Measurements from ENCODE around the gene NISCH.

NISCH gene

DNA sequence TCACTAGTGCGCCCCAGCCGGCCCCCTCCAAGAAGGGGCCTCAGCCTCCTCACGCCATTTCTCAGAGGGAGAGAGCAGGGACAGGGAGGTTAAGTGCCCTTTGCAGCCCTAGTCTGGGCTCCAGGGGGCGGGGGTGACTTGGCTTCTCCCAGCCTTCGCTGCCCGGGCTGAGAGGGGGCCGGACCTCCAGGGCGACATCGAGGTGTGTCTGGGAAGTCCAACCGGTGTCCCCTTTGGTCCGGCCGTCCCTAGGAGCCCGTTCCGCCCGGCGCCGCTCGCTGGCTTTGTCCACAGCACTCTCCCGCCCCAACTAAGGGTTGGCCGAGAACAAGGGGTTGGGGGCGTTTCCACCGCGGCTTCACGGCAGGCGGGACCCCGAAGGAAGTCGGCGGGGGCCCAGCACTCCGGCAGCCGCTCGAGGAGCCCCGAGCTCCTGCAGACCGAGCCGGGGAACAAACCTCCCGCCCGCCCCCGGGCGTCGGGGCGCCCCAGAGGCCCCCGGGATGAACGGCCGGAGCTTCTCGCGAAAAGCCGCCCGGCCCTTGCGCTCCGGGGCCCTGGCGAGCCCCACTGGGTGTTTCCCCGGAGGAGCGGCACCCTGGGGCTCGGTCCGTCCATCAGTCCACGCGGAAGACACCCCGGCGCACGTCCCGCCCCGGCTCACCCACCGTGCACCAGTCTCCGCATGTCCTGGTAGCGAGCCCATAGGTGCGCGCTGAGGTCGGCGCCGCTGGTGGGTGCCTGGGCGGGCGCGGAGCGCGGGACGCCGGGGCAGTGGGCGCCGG lies 77.6 kb downstream of the NISCH start:
- peak overlapping the region; percentile 75 for H3K9ac ChIP-seq (ENCODE audit: low read length)
- H4K91ac ChIP-seq (ENCODE audit: low read length) = peak overlapping the region; percentile 58
- no peak overlapping the region for H2BK5ac ChIP-seq (ENCODE audit: low read depth, low read length, poor library complexity, severe bottlenecking)
- H3K23ac ChIP-seq (ENCODE audit: low read length in 2 of 2) = peak overlapping the region in 1 of 2 experiments; percentile 66
- no peak overlapping the region for H3K27ac ChIP-seq (ENCODE audit: low read length, poor library complexity, severe bottlenecking)
- H3K4ac ChIP-seq (ENCODE audit: low read depth in 1 of 2, low read length in 2 of 2) = peak overlapping the region; percentile 37 to 45
- DNase-seq = peak; percentile 37
- H3K4me1 ChIP-seq (ENCODE audit: control insufficient read depth, insufficient read depth, low read depth, low read length) = peaks cover 40% of the 10 kb centered on the region
- H3K18ac ChIP-seq (ENCODE audit: low read depth in 1 of 2, low read length in 2 of 2) = peak overlapping the region; percentile 35 to 88
- H2AFZ ChIP-seq (ENCODE audit: low read depth, low read length) = peak overlapping the region; percentile 78
- peak overlapping the region in 1 of 2 experiments; percentile 44 for H3K14ac ChIP-seq (ENCODE audit: low read length in 2 of 2)
- H2BK120ac ChIP-seq (ENCODE audit: low read depth, low read length) = peak overlapping the region; percentile 40
- no peak overlapping the region for H4K8ac ChIP-seq (ENCODE audit: low read length)
- H3K79me1 ChIP-seq (replicated peaks; ENCODE audit: low read length, poor library complexity, severe bottlenecking) = peaks cover 15% of the 10 kb centered on the region
- WGBS = 1% methylated on average over 56 of the region's 78 CpGs
- no peak overlapping the region for H2AK5ac ChIP-seq (ENCODE audit: low read length, severe bottlenecking)
- H3K27me3 ChIP-seq (ENCODE audit: control insufficient read depth in 1 of 2, insufficient read depth in 1 of 2, low read length in 2 of 2) = no peaks in the 10 kb centered on the region
- no peaks in the 10 kb centered on the region for H3K9me3 ChIP-seq (ENCODE audit: control insufficient read depth, low read length)
- H2BK15ac ChIP-seq (ENCODE audit: low read depth, poor library complexity, severe bottlenecking) = peak overlapping the region; percentile 31
- H2BK12ac ChIP-seq (ENCODE audit: low read length in 2 of 2) = peak overlapping the region in 1 of 2 experiments; percentile 15
- H3K36me3 ChIP-seq (ENCODE audit: control insufficient read depth in 1 of 2, insufficient read depth in 2 of 2, low read depth in 1 of 2, low read length in 2 of 2) = peaks cover 11 to 40% of the 10 kb centered on the region in 2 experiments
- H3K4me2 ChIP-seq (ENCODE audit: low read length, poor library complexity, severe bottlenecking) = peak overlapping the region; percentile 83
- peak overlapping the region; percentile 82 to 89 for H3K4me3 ChIP-seq (ENCODE audit: insufficient read depth in 1 of 2, low read depth in 1 of 2, low read length in 2 of 2)

DNA sequence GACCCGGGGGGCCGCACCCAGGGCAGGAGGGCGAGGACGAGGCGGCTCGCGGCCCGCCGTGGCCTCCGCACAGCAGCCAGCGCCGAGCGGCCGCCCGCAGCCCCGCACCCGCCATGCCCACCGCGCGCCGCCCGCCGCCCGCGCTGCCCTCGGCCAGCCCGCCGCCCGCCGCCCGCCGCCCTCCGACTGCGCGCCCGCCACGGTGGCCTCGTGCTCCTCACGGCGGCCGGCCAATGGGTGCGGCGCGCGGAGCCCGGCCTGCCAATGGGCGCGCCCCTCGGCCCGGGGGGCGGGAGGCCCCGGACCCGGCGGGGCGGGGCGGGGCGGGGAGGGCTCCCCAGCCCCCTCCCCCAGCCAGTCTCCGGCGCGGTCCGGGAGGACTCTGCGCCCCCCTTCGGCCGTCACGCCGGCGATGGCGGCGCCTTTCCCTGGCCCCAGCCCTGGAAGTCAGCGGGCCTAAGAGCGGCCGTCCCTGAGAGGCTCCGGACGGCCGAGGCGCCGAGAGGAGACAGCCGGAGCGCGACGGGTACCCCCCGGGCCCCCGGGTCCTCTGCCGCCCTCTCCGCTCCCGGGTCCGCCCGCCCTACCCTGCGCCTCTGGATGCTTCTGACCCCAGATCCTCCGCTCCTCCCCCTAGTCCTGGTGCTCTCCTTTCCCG lies 78.3 kb downstream of the NISCH start, which contains the start of gene NT5DC2:
TSS of gene NT5DC2 (minus strand) at position 235 of the 658 bp plus-strand sequence. CDS start at position 115, 120 bp downstream.
- H3K23ac ChIP-seq (ENCODE audit: low read length in 2 of 2) = peak within 1 kb of the TSS in 1 of 2 experiments; percentile 66
- peak within 1 kb of the TSS; percentile 91 for H4K91ac ChIP-seq (ENCODE audit: low read length)
- H2BK5ac ChIP-seq (ENCODE audit: low read depth, low read length, poor library complexity, severe bottlenecking) = no peak within 1 kb of the TSS
- peak within 1 kb of the TSS; percentile 8 for H2AK5ac ChIP-seq (ENCODE audit: low read length, severe bottlenecking)
- peak within 1 kb of the TSS; percentile 45 to 66 for H3K4ac ChIP-seq (ENCODE audit: low read depth in 1 of 2, low read length in 2 of 2)
- peak within 1 kb of the TSS; percentile 82 for H4K8ac ChIP-seq (ENCODE audit: low read length)
- no peaks in the 10 kb centered on the region for H3K27me3 ChIP-seq (ENCODE audit: control insufficient read depth in 1 of 2, insufficient read depth in 1 of 2, low read length in 2 of 2)
- peak within 1 kb of the TSS in 1 of 2 experiments; percentile 59 for H2BK12ac ChIP-seq (ENCODE audit: low read length in 2 of 2)
- H3K27ac ChIP-seq (ENCODE audit: low read length, poor library complexity, severe bottlenecking) = no peak within 1 kb of the TSS
- peak within 1 kb of the TSS; percentile 60 for H2BK15ac ChIP-seq (ENCODE audit: low read depth, poor library complexity, severe bottlenecking)
- peaks cover 6 to 32% of the 10 kb centered on the region in 2 experiments for H3K36me3 ChIP-seq (ENCODE audit: control insufficient read depth in 1 of 2, insufficient read depth in 2 of 2, low read depth in 1 of 2, low read length in 2 of 2)
- peak within 1 kb of the TSS; percentile 78 for H2AFZ ChIP-seq (ENCODE audit: low read depth, low read length)
- peak within 1 kb of the TSS; percentile 85 to 89 for H3K4me3 ChIP-seq (ENCODE audit: insufficient read depth in 1 of 2, low read depth in 1 of 2, low read length in 2 of 2)
- peaks cover 13% of the 10 kb centered on the region for H3K79me1 ChIP-seq (replicated peaks; ENCODE audit: low read length, poor library complexity, severe bottlenecking)
- H3K18ac ChIP-seq (ENCODE audit: low read depth in 1 of 2, low read length in 2 of 2) = peak within 1 kb of the TSS; percentile 48 to 88
- peak within 1 kb of the TSS; percentile 80 for H3K9ac ChIP-seq (ENCODE audit: low read length)
- no peaks in the 10 kb centered on the region for H3K9me3 ChIP-seq (ENCODE audit: control insufficient read depth, low read length)
- WGBS = 2% methylated on average over 51 of the region's 91 CpGs
- peak; percentile 74 for DNase-seq
- H3K4me1 ChIP-seq (ENCODE audit: control insufficient read depth, insufficient read depth, low read depth, low read length) = peaks cover 42% of the 10 kb centered on the region
- peak within 1 kb of the TSS; percentile 56 for H2BK120ac ChIP-seq (ENCODE audit: low read depth, low read length)
- H3K14ac ChIP-seq (ENCODE audit: low read length in 2 of 2) = peak within 1 kb of the TSS in 1 of 2 experiments; percentile 44
- peak within 1 kb of the TSS; percentile 83 for H3K4me2 ChIP-seq (ENCODE audit: low read length, poor library complexity, severe bottlenecking)

DNA sequence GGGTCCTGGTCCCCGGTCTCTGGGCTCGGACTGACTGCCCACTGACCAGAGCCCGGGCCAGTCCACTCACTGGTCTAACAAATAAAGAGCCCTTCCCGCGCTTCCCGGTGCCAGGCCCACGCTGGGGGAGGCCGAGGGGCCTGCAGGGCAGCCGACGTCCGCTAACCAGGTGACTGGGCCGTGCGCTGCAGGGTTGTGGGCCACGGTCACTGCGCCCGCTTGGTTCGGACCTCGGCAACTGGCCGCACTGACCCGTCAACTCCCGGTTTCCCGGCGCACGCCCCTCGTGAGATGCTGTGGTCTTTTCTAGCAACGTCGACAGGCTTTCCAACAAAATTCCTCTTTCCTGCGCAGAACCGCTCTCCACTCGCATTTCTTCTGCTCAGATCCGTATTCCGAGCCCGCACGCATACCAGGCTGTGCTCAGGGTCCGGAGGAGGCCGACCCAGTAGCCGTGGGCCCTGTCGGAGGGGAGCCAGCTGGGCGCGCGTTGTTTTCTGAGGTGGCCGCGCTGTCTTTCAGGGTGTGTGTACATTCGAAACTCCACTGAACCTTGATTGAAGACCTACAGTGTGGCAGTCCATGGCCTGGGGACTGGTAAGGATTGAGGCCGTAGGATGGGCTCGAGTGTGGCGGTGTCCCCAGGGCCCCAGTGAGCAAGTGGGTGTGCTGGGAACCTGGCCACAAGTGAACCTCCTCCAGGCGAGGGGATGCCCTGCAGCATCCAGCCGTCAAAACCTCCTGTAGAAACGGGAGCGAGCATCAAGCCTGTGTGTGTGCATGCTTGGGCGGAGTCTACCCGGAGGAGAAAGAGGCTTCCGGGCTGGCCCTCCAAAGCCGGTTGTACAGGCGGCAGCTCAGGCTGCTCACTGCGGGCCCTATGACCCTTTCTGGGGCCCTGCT lies 79.1 kb downstream of the NISCH start:
- Histone ChIP-seq H3K79me1 (replicated peaks; ENCODE audit: low read length, poor library complexity, severe bottlenecking) (peaks cover 8% of the 10 kb centered on the region), H3K4me3 (ENCODE audit: insufficient read depth in 1 of 2, low read depth in 1 of 2, low read length in 2 of 2) (peak overlapping the region; percentile 64 to 85), H2BK5ac (ENCODE audit: low read depth, low read length, poor library complexity, severe bottlenecking) (no peak overlapping the region), H2AFZ (ENCODE audit: low read depth, low read length) (peak overlapping the region; percentile 3), H2AK5ac (ENCODE audit: low read length, severe bottlenecking) (peak overlapping the region; percentile 8), H2BK12ac (ENCODE audit: low read length in 2 of 2) (peak overlapping the region in 1 of 2 experiments; percentile 59), H3K9ac (ENCODE audit: low read length) (peak overlapping the region; percentile 80), H3K18ac (ENCODE audit: low read depth in 1 of 2, low read length in 2 of 2) (peak overlapping the region; percentile 48 to 75), H3K27ac (ENCODE audit: low read length, poor library complexity, severe bottlenecking) (no peak overlapping the region), H3K23ac (ENCODE audit: low read length in 2 of 2) (peak overlapping the region in 1 of 2 experiments; percentile 47), H3K27me3 (ENCODE audit: control insufficient read depth in 1 of 2, insufficient read depth in 1 of 2, low read length in 2 of 2) (no peaks in the 10 kb centered on the region), H2BK120ac (ENCODE audit: low read depth, low read length) (peak overlapping the region; percentile 56), H3K4ac (ENCODE audit: low read depth in 1 of 2, low read length in 2 of 2) (peak overlapping the region; percentile 42 to 66), H2BK15ac (ENCODE audit: low read depth, poor library complexity, severe bottlenecking) (peak overlapping the region; percentile 60), H3K14ac (ENCODE audit: low read length in 2 of 2) (no peak overlapping the region), H4K8ac (ENCODE audit: low read length) (peak overlapping the region; percentile 82), H4K91ac (ENCODE audit: low read length) (peak overlapping the region; percentile 91), H3K9me3 (ENCODE audit: control insufficient read depth, low read length) (no peaks in the 10 kb centered on the region), H3K36me3 (ENCODE audit: control insufficient read depth in 1 of 2, insufficient read depth in 2 of 2, low read depth in 1 of 2, low read length in 2 of 2) (peaks cover 7 to 26% of the 10 kb centered on the region in 2 experiments), H3K4me1 (ENCODE audit: control insufficient read depth, insufficient read depth, low read depth, low read length) (peaks cover 46% of the 10 kb centered on the region), H3K4me2 (ENCODE audit: low read length, poor library complexity, severe bottlenecking) (peak overlapping the region; percentile 67)
- DNase-seq = no peak
- 71% methylated on average over 57 of the region's 57 CpGs for whole genome bisulfite sequencing

Data from mesenchymal stem cell (in vitro differentiated cells and primary cell).